ENCODE measurements around the gene ADCY2. TPM values are rescaled to one million over a fixed set of nuclear protein-coding genes. Genes with fewer than 3 reads are reported as not detected.

The ADCY2 gene
- total RNA-seq, 1 experiment from 2014 or later, result 0.34 TPM

DNA sequence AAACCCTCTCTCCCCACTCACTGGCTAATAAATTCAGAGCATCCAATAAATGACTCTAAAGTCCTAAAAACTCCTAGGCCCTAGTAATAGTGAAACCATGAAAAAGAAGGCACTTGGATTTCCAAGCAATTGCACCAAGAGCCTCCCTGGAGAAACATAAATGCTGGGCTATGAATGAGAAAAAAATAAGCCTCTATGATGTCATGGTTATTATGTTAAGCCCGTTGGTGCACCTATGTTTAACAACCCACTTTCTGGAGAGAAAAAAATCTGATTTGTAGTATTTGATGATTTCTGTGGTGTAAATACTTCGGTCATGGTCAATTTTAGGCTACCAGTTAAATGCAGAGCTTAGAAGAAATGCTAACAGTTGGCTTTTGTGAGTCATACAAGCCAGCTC is 446.6 kb downstream of the ADCY2 start:
- TF ChIP-seq EZH2 (IDR thresholded peaks at IDR 0.05; ENCODE audit: borderline replicate concordance, low read depth, low read length, poor library complexity, severe bottlenecking), result no peak
- TF ChIP-seq, protein P1, sequence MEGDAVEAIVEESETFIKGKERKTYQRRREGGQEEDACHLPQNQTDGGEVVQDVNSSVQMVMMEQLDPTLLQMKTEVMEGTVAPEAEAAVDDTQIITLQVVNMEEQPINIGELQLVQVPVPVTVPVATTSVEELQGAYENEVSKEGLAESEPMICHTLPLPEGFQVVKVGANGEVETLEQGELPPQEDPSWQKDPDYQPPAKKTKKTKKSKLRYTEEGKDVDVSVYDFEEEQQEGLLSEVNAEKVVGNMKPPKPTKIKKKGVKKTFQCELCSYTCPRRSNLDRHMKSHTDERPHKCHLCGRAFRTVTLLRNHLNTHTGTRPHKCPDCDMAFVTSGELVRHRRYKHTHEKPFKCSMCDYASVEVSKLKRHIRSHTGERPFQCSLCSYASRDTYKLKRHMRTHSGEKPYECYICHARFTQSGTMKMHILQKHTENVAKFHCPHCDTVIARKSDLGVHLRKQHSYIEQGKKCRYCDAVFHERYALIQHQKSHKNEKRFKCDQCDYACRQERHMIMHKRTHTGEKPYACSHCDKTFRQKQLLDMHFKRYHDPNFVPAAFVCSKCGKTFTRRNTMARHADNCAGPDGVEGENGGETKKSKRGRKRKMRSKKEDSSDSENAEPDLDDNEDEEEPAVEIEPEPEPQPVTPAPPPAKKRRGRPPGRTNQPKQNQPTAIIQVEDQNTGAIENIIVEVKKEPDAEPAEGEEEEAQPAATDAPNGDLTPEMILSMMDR (conservative IDR thresholded peaks at IDR 0.05; ENCODE audit: low read depth, low read length), result no peak
- DNase-seq (ENCODE audit: low spot score), result no peak
- H3K4me3 ChIP-seq (ENCODE audit: low read depth, low read length, poor library complexity, severe bottlenecking), result no peak overlapping the region
- CTCF ChIA-PET, result no interaction called here
- peaks cover 9% of the 10 kb centered on the region for H3K4me1 ChIP-seq (ENCODE audit: insufficient read depth, low read length, poor library complexity, severe bottlenecking)
- no peaks in the 10 kb centered on the region for H3K9me3 ChIP-seq (ENCODE audit: low read depth, low read length, poor library complexity, severe bottlenecking)
- intact Hi-C loops (cut with micrococcal nuclease; ENCODE audit: unreplicated experiment), result no loop called here
- no TSS peak for BruUV-seq (replicated peaks)
- no peak overlapping the region for H3K27ac ChIP-seq (ENCODE audit: low read depth, low read length, poor library complexity, severe bottlenecking)
- no peaks in the 10 kb centered on the region for H3K36me3 ChIP-seq (ENCODE audit: insufficient read depth, low read length, poor library complexity, severe bottlenecking)
- POLR2A ChIA-PET (ENCODE audit: low non-redundant PET), result no interaction called here
- H3K27me3 ChIP-seq (replicated peaks; ENCODE audit: insufficient read depth, low read depth, low read length, poor library complexity), result peaks cover 19% of the 10 kb centered on the region

DNA sequence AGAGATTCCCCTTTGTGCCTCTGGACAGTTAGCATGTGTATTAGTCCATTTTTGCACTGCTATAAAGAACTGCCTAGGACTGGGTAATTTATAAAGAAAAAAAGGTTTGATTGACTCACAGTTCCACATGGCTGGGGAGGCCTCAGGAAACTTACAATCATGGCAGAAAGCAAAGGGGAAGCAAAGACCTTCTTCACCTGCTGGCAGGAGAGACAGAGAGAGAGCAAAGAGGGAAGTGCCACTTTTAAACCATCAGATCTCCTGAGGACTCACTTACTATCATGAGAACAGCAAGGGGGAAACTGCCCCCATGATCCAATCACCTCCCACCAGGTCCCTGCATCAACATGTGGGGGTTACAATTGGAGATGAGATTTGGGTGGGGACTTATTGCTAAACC is 449.0 kb downstream of the ADCY2 start:
- TF ChIP-seq, protein P1 (conservative IDR thresholded peaks at IDR 0.05; ENCODE audit: low read depth, low read length), result no peak
- Histone ChIP-seq H3K4me3 (ENCODE audit: low read depth, low read length, poor library complexity, severe bottlenecking) (no peak overlapping the region), H3K36me3 (ENCODE audit: insufficient read depth, low read length, poor library complexity, severe bottlenecking) (no peaks in the 10 kb centered on the region), H3K27me3 (replicated peaks; ENCODE audit: insufficient read depth, low read depth, low read length, poor library complexity) (peaks cover 29% of the 10 kb centered on the region), H3K4me1 (ENCODE audit: insufficient read depth, low read length, poor library complexity, severe bottlenecking) (peaks cover 9% of the 10 kb centered on the region), H3K9me3 (ENCODE audit: low read depth, low read length, poor library complexity, severe bottlenecking) (no peaks in the 10 kb centered on the region), H3K27ac (ENCODE audit: low read depth, low read length, poor library complexity, severe bottlenecking) (no peak overlapping the region)
- CTCF ChIA-PET, result no interaction called here
- BruUV-seq (replicated peaks), result no TSS peak
- POLR2A ChIA-PET (ENCODE audit: low non-redundant PET), result interaction anchor here (0.6 kb wide), 1 partner anchor 1223 kb away, joined by 3 read pairs; no protein-coding TSS in a partner anchor
- intact Hi-C loops (cut with micrococcal nuclease; ENCODE audit: unreplicated experiment), result no loop called here
- DNase-seq (ENCODE audit: low spot score), result no peak

DNA sequence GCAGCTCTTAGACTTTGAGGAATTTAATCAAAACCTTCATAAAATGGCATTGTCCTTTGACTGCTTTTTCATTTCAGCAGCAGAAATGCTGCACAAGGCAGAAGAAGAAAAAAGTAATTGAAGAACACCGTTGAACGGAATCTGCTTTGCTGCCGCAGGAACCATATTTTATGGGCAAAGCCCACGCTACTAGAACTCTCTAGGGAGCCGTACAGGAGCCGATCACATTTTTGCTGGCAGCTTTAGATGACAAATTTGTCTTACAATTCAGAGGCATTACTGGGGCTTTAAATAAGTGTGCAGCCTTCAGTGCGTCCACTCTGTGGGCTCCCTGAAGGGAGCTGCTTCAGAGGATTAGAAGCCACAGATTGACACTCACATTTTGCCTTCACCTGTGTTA is 449.6 kb downstream of the ADCY2 start:
- DNase-seq (ENCODE audit: low spot score), result peak; percentile 37
- Histone ChIP-seq H3K4me1 (ENCODE audit: insufficient read depth, low read length, poor library complexity, severe bottlenecking) (peaks cover 9% of the 10 kb centered on the region), H3K4me3 (ENCODE audit: low read depth, low read length, poor library complexity, severe bottlenecking) (no peak overlapping the region), H3K9me3 (ENCODE audit: low read depth, low read length, poor library complexity, severe bottlenecking) (no peaks in the 10 kb centered on the region), H3K36me3 (ENCODE audit: insufficient read depth, low read length, poor library complexity, severe bottlenecking) (no peaks in the 10 kb centered on the region), H3K27me3 (replicated peaks; ENCODE audit: insufficient read depth, low read depth, low read length, poor library complexity) (peaks cover 29% of the 10 kb centered on the region), H3K27ac (ENCODE audit: low read depth, low read length, poor library complexity, severe bottlenecking) (no peak overlapping the region)
- CTCF ChIA-PET, result no interaction called here
- BruUV-seq (replicated peaks), result no TSS peak
- intact Hi-C loops (cut with micrococcal nuclease; ENCODE audit: unreplicated experiment), result no loop called here
- POLR2A ChIA-PET (ENCODE audit: low non-redundant PET), result no interaction called here
- TF ChIP-seq EZH2 (IDR thresholded peaks at IDR 0.05; ENCODE audit: borderline replicate concordance, low read depth, low read length, poor library complexity, severe bottlenecking), result no peak
- TF ChIP-seq, protein P1 (conservative IDR thresholded peaks at IDR 0.05; ENCODE audit: low read depth, low read length), result no peak
